HepG2 (cell line): ENCODE measurements around the gene FFAR4.

Experiments used
- AFF4 ChIP-seq: sonication (generic); formaldehyde crosslinking; IDR thresholded peaks from 2 replicates; pipeline ENCODE4 v1.4.0; 2020; ENCODE audit warnings: missing genetic modification reagents
- CC2D1A ChIP-seq: sonication (generic); formaldehyde crosslinking; IDR thresholded peaks from 2 replicates; pipeline ENCODE4 v1.8.1; 2023; ENCODE audit warnings: mild to moderate bottlenecking, missing genetic modification reagents
- CTCF ChIP-seq: sonication (generic); formaldehyde crosslinking; IDR thresholded peaks from 2 replicates; pipeline ENCODE4 v1.5.0; 2020; ENCODE audit warnings: mild to moderate bottlenecking, missing genetic modification reagents, moderate library complexity
- MAX ChIP-seq: IDR thresholded peaks from 2 replicates; pipeline ENCODE4 v1.6.1; 2012; ENCODE audit warnings: inconsistent platforms
- REST ChIP-seq, 2 experiments: IDR thresholded peaks; 2 replicates each; pipeline ENCODE4 v1.6.1; 2011 to 2012; ENCODE audit warnings: low read length in 2 of 2, borderline replicate concordance in 1 of 2, low read depth in 1 of 2, mild to moderate bottlenecking in 1 of 2, moderate library complexity in 1 of 2
- SIN3A ChIP-seq: IDR thresholded peaks from 2 replicates; pipeline ENCODE4 v1.6.1; 2011; ENCODE audit warnings: low read depth, mild to moderate bottlenecking, control low read depth, low read length, borderline replicate concordance
- ZBTB2 ChIP-seq: sonication (generic); formaldehyde crosslinking; IDR thresholded peaks from 2 replicates; pipeline ENCODE4 v1.8.0; 2022; ENCODE audit warnings: low read depth, missing genetic modification reagents
- ZNF543 ChIP-seq: sonication (generic); formaldehyde crosslinking; IDR thresholded peaks from 2 replicates; pipeline ENCODE4 v1.4.0; 2020; ENCODE audit warnings: mild to moderate bottlenecking, missing genetic modification reagents
- ZNF644 ChIP-seq: IDR thresholded peaks from 2 replicates; pipeline ENCODE4 v1.6.1; 2016; ENCODE audit warnings: low read depth

- no peak for TF ChIP-seq ZNF543 (CRISPR knock-in tag)
- no peak for TF ChIP-seq REST (IDR thresholded peaks at IDR 0.05; ENCODE audit: borderline replicate concordance in 1 of 2, low read depth in 1 of 2, low read length in 2 of 2)
- no peak for TF ChIP-seq ZBTB2 (CRISPR knock-in tag)
- no peak for TF ChIP-seq CTCF
- TF ChIP-seq AFF4 (CRISPR knock-in tag): no peak
- no peak for TF ChIP-seq SIN3A
- TF ChIP-seq ZNF644 (CRISPR knock-in tag): no peak
- TF ChIP-seq CC2D1A (CRISPR knock-in tag): no peak
- TF ChIP-seq MAX: no peak
Observed at GRCh38 chr10:93584445-93584844, 18.0 kb downstream of the FFAR4 start.
